ENCODE measurements around the gene KIF1B.

DNA sequence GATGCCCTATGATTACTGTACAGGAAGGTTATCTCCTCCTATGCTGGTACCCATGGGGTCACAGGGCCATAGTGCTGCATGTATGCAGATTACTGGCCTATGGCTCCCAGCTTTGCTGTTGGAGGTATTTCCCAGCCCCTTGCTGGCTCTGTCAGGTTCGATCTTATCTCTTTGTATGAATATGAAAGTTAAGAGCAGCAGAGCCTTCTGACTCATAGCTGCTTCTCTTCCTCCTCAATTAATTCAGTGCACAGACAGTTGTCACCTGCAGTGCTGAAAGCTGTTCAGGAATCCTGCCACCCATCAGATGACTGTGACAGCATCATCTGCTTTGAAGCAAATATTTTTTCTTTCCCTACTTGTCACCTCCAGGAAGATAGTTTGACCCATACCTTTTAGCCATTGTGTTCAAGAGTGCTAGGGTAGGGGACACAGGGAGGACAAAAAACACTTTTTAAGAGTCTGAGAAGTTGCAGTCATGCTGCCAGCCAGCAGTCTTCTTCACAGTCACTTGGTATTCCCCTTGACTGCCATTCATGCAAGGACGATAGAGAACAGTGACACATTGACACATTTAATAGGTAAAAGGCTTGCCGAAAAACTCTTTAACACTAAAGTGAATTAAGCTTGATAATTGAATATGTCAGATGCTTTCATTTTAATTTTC is 73.1 kb downstream of the KIF1B start:
- TF ChIP-seq RARB (CRISPR knock-in tag; IDR thresholded peaks at IDR 0.05) (no peak), ARNTL (CRISPR knock-in tag; IDR thresholded peaks at IDR 0.05; ENCODE audit: borderline replicate concordance, low read depth) (no peak), PATZ1 (CRISPR knock-in tag; IDR thresholded peaks at IDR 0.05; ENCODE audit: borderline replicate concordance) (no peak), TCF4 (CRISPR knock-in tag; IDR thresholded peaks at IDR 0.05; ENCODE audit: borderline replicate concordance) (no peak), ESRRG (CRISPR knock-in tag; IDR thresholded peaks at IDR 0.05) (no peak), ZFP30 (CRISPR knock-in tag; IDR thresholded peaks at IDR 0.05) (no peak), ZNF565 (CRISPR knock-in tag; conservative IDR thresholded peaks at IDR 0.05; ENCODE audit: low read depth) (no peak), TOX (CRISPR knock-in tag; IDR thresholded peaks at IDR 0.05; ENCODE audit: borderline replicate concordance) (peak; percentile 5; the same call in 1 of the 2 replicates), ZFP3 (CRISPR knock-in tag; IDR thresholded peaks at IDR 0.05) (no peak), ZNF8 (CRISPR knock-in tag; IDR thresholded peaks at IDR 0.05) (no peak), PPARA (CRISPR knock-in tag; IDR thresholded peaks at IDR 0.05; ENCODE audit: borderline replicate concordance) (no peak)
- TF ChIP-seq, protein P1, sequence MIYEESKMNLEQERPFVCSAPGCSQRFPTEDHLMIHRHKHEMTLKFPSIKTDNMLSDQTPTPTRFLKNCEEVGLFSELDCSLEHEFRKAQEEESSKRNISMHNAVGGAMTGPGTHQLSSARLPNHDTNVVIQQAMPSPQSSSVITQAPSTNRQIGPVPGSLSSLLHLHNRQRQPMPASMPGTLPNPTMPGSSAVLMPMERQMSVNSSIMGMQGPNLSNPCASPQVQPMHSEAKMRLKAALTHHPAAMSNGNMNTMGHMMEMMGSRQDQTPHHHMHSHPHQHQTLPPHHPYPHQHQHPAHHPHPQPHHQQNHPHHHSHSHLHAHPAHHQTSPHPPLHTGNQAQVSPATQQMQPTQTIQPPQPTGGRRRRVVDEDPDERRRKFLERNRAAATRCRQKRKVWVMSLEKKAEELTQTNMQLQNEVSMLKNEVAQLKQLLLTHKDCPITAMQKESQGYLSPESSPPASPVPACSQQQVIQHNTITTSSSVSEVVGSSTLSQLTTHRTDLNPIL (CRISPR knock-in tag; IDR thresholded peaks at IDR 0.05; ENCODE audit: low read depth), result no peak

Data from SK-N-SH treated with all-trans-retinoic acid at 6 μM for 48 hours (cell line).